Naive thymus-derived CD4-positive, alpha-beta T cell (primary cell): ENCODE measurements around the gene LPCAT1. TPM values are rescaled to one million over a fixed set of nuclear protein-coding genes. Genes with fewer than 3 reads are reported as not detected.

Experiments
- microRNA-seq: library from miRNA; unstranded; fragments of <30 nt; microRNA quantifications from one replicate; pipeline ENCODE4 v1.2.0, GENCODE V29; 2022; ENCODE audit warnings: borderline microRNAs expressed
- polyA plus RNA-seq, 2 donors: library from polyadenylated mRNA; unstranded; fragments of 300-500 nt; fragmentation: Illumina TruSeq; gene quantifications; one replicate each; pipeline ENCODE4 v1.2.3, GENCODE V29; 2021
- total RNA-seq, 6 experiments: library from RNA in 5 of 6; stranded (reverse) in 5 of 6; gene quantifications; 1 replicate in 5 of 6; 2 replicates in 1 of 6; pipeline ENCODE4 v1.2.3 and lab custom pipeline; 2021 to 2026

LPCAT1 gene
- total and polyA plus RNA-seq, 7 experiments from 2014 or later: 9.9 to 89.4 (median 40.9) TPM

Small RNA genes lying within 50 kb of the gene (microRNA-seq; reads per million reads assigned to microRNA genes)
- not detected for gene MIR6075

Other genes with a start within 250 kb of the LPCAT1 start
- gene TERT, start 228.9 kb downstream of the LPCAT1 start, total RNA-seq: 1 to 10 TPM in 3 of 5 experiments, under 1 TPM in 2; 0.13 to 3.3 (median 1.8) TPM
- under 1 TPM in 1 of 2 donors, not detected in 1; 0.23 TPM for gene TERT, start 228.9 kb downstream of the LPCAT1 start, polyA plus RNA-seq
- gene CLPTM1L, start 178.9 kb downstream of the LPCAT1 start, total RNA-seq: 100 to 1,000 TPM in 1 of 5 experiments, 10 to 100 TPM in 4; 64.9 to 104 (median 71.9) TPM
- gene CLPTM1L, start 178.9 kb downstream of the LPCAT1 start, polyA plus RNA-seq: 10 to 100 TPM; 27.7 to 49.3 TPM
- under 1 TPM in 1 of 5 experiments, not detected in 4; 0.07 TPM for gene SLC6A3, start 78.5 kb downstream of the LPCAT1 start, total RNA-seq
- gene SLC6A3, start 78.5 kb downstream of the LPCAT1 start, polyA plus RNA-seq: not detected